B cell (primary cell): ENCODE data around the gene TAF7.

Source experiments
- CTCF ChIP-seq: fragments of 200-600 bp; IDR thresholded peaks from one replicate; pipeline ENCODE4 v1.8.0; 2022; ENCODE audit warnings: antibody characterized with exemption, mild to moderate bottlenecking
- EZH2 ChIP-seq: IDR thresholded peaks from 2 replicates; pipeline ENCODE4 v1.6.1; 2012; ENCODE audit warnings: borderline replicate concordance, low read depth, mild to moderate bottlenecking, moderate library complexity, low read length; ENCODE audit not compliant: insufficient read depth, poor library complexity, severe bottlenecking

- TF ChIP-seq CTCF (no peak), EZH2 (no peak)
Measured at GRCh38 chr5:141342773-141343172, 22.2 kb upstream of the TAF7 start.
